WERI-Rb-1 (cell line): Measurements from ENCODE around the gene NELL1.

ENCODE experiments used
- DNase-seq: peaks from one replicate; pipeline ENCODE4 v3.0.0-alpha.2; 2020
- H3K27ac ChIP-seq: fragments of 250-450 bp; sonication (Bioruptor Pico); 2 replicates; pipeline ENCODE4 v1.5.1; 2020; ENCODE audit warnings: mild to moderate bottlenecking, moderate library complexity
- H3K27me3 ChIP-seq: fragments of 250-450 bp; sonication (Bioruptor Pico); 2 replicates; pipeline ENCODE4 v1.5.1; 2021; ENCODE audit warnings: mild to moderate bottlenecking, low read depth, moderate library complexity; ENCODE audit not compliant: insufficient read depth, severe bottlenecking
- H3K36me3 ChIP-seq: fragments of 250-450 bp; sonication (Bioruptor Pico); 2 replicates; pipeline ENCODE4 v1.5.1; 2020; ENCODE audit warnings: mild to moderate bottlenecking, moderate library complexity
- H3K4me3 ChIP-seq: 2 replicates; pipeline ENCODE4 v1.5.1; 2011; ENCODE audit warnings: low read depth, mild to moderate bottlenecking, control low read depth, low read length
- H3K9me3 ChIP-seq: fragments of 250-450 bp; sonication (Bioruptor Pico); 2 replicates; pipeline ENCODE4 v1.5.1; 2021; ENCODE audit warnings: mild to moderate bottlenecking, moderate library complexity; ENCODE audit not compliant: severe bottlenecking
- CTCF ChIP-seq: IDR thresholded peaks from 2 replicates; pipeline ENCODE4 v1.5.1; 2011; ENCODE audit warnings: low read depth, mild to moderate bottlenecking, control low read depth, inconsistent platforms, low read length

The NELL1 gene

GRCh38 chr11:21307874-21308273 is 638.5 kb downstream of the NELL1 start:
- no peak for TF ChIP-seq CTCF
- no peak for DNase-seq
- no peaks in the 10 kb centered on the region for H3K36me3 ChIP-seq
- no peaks in the 10 kb centered on the region for H3K9me3 ChIP-seq
- no peak overlapping the region for H3K27ac ChIP-seq
- no peak overlapping the region for H3K4me3 ChIP-seq
- no peaks in the 10 kb centered on the region for H3K27me3 ChIP-seq

GRCh38 chr11:21316591-21316990 is 647.2 kb downstream of the NELL1 start:
- Histone ChIP-seq H3K27me3 (no peaks in the 10 kb centered on the region), H3K36me3 (no peaks in the 10 kb centered on the region), H3K9me3 (no peaks in the 10 kb centered on the region), H3K4me3 (no peak overlapping the region), H3K27ac (no peak overlapping the region)
- no peak for DNase-seq
- TF ChIP-seq CTCF = no peak

GRCh38 chr11:21321072-21321471 is 651.7 kb downstream of the NELL1 start:
- Histone ChIP-seq H3K4me3 (no peak overlapping the region), H3K27ac (no peak overlapping the region), H3K27me3 (no peaks in the 10 kb centered on the region), H3K36me3 (no peaks in the 10 kb centered on the region), H3K9me3 (no peaks in the 10 kb centered on the region)
- TF ChIP-seq CTCF = no peak
- DNase-seq = no peak

- no peaks in the 10 kb centered on the region for H3K9me3 ChIP-seq
- no peak overlapping the region for H3K27ac ChIP-seq
- no peak for TF ChIP-seq CTCF
- H3K27me3 ChIP-seq = no peaks in the 10 kb centered on the region
- H3K36me3 ChIP-seq = no peaks in the 10 kb centered on the region
- no peak for DNase-seq
- H3K4me3 ChIP-seq = no peak overlapping the region
Observed at GRCh38 chr11:21321530-21321929, 652.1 kb downstream of the NELL1 start.

- H3K27ac ChIP-seq = no peak overlapping the region
- peak; percentile 42; the same call in 1 of the 2 replicates for TF ChIP-seq CTCF
- DNase-seq = no peak
- H3K27me3 ChIP-seq = no peaks in the 10 kb centered on the region
- no peaks in the 10 kb centered on the region for H3K36me3 ChIP-seq
- H3K4me3 ChIP-seq = no peak overlapping the region
- H3K9me3 ChIP-seq = no peaks in the 10 kb centered on the region
Observed at GRCh38 chr11:21323617-21324016, 654.2 kb downstream of the NELL1 start.

GRCh38 chr11:21343204-21343603 is 673.8 kb downstream of the NELL1 start:
- Histone ChIP-seq H3K27me3 (no peaks in the 10 kb centered on the region), H3K27ac (no peak overlapping the region), H3K36me3 (no peaks in the 10 kb centered on the region), H3K9me3 (no peaks in the 10 kb centered on the region), H3K4me3 (no peak overlapping the region)
- TF ChIP-seq CTCF = no peak
- DNase-seq = no peak
